Right lobe of liver (tissue), 4 donors: ENCODE measurements around the gene KIF6.

Source experiments
- POLR2A ChIP-seq: fragments of 450-650 bp; IDR thresholded peaks from one replicate; pipeline ENCODE4 v1.6.1; 2017; ENCODE audit warnings: antibody characterized with exemption, mild to moderate bottlenecking
- TF ChIP-seq, protein P1 (sequence below), 4 donors: fragments of 200-600 bp in 3 of 4; fragments of 450-650 bp in 1 of 4; IDR thresholded peaks; one replicate each; pipeline versions ENCODE4 v1.5.1 to v1.8.0; 2016 to 2022; ENCODE audit warnings: antibody characterized with exemption in 4 of 4, mild to moderate bottlenecking in 2 of 4
- donor health status: DM: no; HTN: no; CAD: no.
- donor health status: DM: no; HTN: no; CAD: no.
- donor health status: DM: no; HTN: yes; CAD: no.

DNA sequence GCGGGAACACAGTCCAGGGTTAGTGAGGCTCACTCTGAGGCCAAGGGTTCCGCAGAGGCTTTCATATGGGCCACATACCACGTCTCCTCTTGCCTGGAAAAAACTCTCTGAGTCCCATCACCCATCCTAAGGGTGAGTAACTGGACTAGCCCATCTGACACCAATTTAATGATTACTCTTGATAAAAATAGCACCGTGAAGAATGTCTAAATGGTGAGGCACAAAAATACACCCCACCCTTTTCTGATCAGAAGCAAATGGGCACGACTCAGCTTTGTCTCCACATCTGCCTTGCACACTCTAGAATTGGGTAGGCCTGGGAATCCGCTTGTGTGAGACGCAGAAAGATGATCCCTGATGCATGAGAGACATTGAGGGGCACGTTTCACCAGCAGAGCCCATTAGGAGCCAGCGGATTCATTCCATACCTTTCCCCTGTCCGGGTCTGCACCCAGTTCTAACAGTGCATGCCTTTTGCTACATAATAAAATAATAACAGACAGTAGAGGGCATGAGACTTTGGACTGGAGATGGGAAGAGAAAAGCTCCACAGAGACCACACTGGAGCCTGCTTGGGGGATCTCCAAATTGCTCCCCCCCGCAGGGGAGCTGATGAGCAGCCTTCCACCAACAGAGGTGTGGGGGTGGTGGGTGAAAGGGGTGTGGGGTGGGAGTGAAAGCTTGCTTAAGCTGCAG lies 292.7 kb downstream of the KIF6 start:
- TF ChIP-seq, protein P1, sequence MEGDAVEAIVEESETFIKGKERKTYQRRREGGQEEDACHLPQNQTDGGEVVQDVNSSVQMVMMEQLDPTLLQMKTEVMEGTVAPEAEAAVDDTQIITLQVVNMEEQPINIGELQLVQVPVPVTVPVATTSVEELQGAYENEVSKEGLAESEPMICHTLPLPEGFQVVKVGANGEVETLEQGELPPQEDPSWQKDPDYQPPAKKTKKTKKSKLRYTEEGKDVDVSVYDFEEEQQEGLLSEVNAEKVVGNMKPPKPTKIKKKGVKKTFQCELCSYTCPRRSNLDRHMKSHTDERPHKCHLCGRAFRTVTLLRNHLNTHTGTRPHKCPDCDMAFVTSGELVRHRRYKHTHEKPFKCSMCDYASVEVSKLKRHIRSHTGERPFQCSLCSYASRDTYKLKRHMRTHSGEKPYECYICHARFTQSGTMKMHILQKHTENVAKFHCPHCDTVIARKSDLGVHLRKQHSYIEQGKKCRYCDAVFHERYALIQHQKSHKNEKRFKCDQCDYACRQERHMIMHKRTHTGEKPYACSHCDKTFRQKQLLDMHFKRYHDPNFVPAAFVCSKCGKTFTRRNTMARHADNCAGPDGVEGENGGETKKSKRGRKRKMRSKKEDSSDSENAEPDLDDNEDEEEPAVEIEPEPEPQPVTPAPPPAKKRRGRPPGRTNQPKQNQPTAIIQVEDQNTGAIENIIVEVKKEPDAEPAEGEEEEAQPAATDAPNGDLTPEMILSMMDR (IDR thresholded peaks at IDR 0.05): no peak
- TF ChIP-seq POLR2A: no peak
